Measurements from ENCODE around the gene GLI3. TPM values are rescaled to one million over a fixed set of nuclear protein-coding genes. Genes with fewer than 3 reads are reported as not detected.
A peak's percentile ranks its signal among the peaks of the same experiment; 100 is the strongest.

The GLI3 gene
- total and polyA plus RNA-seq, 12 donors: 1.1 to 18.0 (median 4.6) TPM

- no peak for TF ChIP-seq CTCF (IDR thresholded peaks at IDR 0.05)
- no peak for TF ChIP-seq POLR2A (IDR thresholded peaks at IDR 0.05)
- Histone ChIP-seq H3K9me3 (replicated peaks in 1 of 3) (no peaks in the 10 kb centered on the region), H3K27ac (no peak overlapping the region), H3K27me3 (no peaks in the 10 kb centered on the region), H3K36me3 (replicated peaks in 1 of 2) (no peaks in the 10 kb centered on the region), H3K4me1 (replicated peaks in 1 of 2) (no peaks in the 10 kb centered on the region), H3K4me3 (no peak overlapping the region)
- DNase-seq: no peak
- WGBS, 4 donors: 93 to 95% (median 94%) methylated on average over 12 of the region's 12 CpGs
- intact Hi-C loops (cut with DNase I): no loop called here
Observed at GRCh38 chr7:41981046-41982040, 255.7 kb downstream of the GLI3 start.

GRCh38 chr7:41979834-41980307, 257.1 kb downstream of the GLI3 start:
- H3K4me1 ChIP-seq (replicated peaks in 1 of 2): no peaks in the 10 kb centered on the region
- H3K36me3 ChIP-seq (replicated peaks in 1 of 2): no peaks in the 10 kb centered on the region
- no peak for TF ChIP-seq POLR2A (IDR thresholded peaks at IDR 0.05)
- TF ChIP-seq CTCF (IDR thresholded peaks at IDR 0.05): peak; percentile 53 to 78 (median 69)
- no peak overlapping the region for H3K27ac ChIP-seq
- intact Hi-C loops (cut with DNase I): loop anchor here in 1 of 2 donors (5.0 to 10.0 kb wide), 2 partner anchors 38 to 855 kb away; no protein-coding TSS in a partner anchor
- WGBS, 4 donors: 16 to 27% (median 24%) methylated on average over 6 of the region's 6 CpGs
- H3K4me3 ChIP-seq: no peak overlapping the region
- DNase-seq: peak in 3 of 7 donors; percentile 33 to 52 (median 40)
- H3K9me3 ChIP-seq (replicated peaks in 1 of 3): no peaks in the 10 kb centered on the region
- no peaks in the 10 kb centered on the region for H3K27me3 ChIP-seq

- Histone ChIP-seq H3K27ac (no peak overlapping the region), H3K9me3 (replicated peaks in 1 of 3) (no peaks in the 10 kb centered on the region), H3K4me3 (no peak overlapping the region), H3K27me3 (no peaks in the 10 kb centered on the region), H3K36me3 (replicated peaks in 1 of 2) (no peaks in the 10 kb centered on the region), H3K4me1 (replicated peaks in 1 of 2) (no peaks in the 10 kb centered on the region)
- intact Hi-C loops (cut with DNase I): loop anchor here in 1 of 2 donors (5.0 to 10.0 kb wide), 2 partner anchors 37 to 856 kb away; no protein-coding TSS in a partner anchor
- TF ChIP-seq CTCF (IDR thresholded peaks at IDR 0.05): no peak
- no peak for TF ChIP-seq POLR2A (IDR thresholded peaks at IDR 0.05)
- DNase-seq: no peak
- 86 to 94% (median 92%) methylated on average over 4 of the region's 4 CpGs for WGBS, 4 donors
Observed at GRCh38 chr7:41978858-41979257, 258.2 kb downstream of the GLI3 start.

GRCh38 chr7:41977661-41978060, 259.3 kb downstream of the GLI3 start:
- Histone ChIP-seq H3K4me1 (replicated peaks in 1 of 2) (no peaks in the 10 kb centered on the region), H3K9me3 (replicated peaks in 1 of 3) (no peaks in the 10 kb centered on the region), H3K36me3 (replicated peaks in 1 of 2) (no peaks in the 10 kb centered on the region), H3K4me3 (no peak overlapping the region), H3K27ac (no peak overlapping the region), H3K27me3 (no peaks in the 10 kb centered on the region)
- TF ChIP-seq POLR2A (IDR thresholded peaks at IDR 0.05) (no peak), CTCF (IDR thresholded peaks at IDR 0.05) (no peak)
- WGBS, 4 donors: 82 to 92% (median 87%) methylated on average over 3 of the region's 3 CpGs
- intact Hi-C loops (cut with DNase I): loop anchor here in 1 of 2 donors (5.0 to 10.0 kb wide), 2 partner anchors 35 to 857 kb away; no protein-coding TSS in a partner anchor
- no peak for DNase-seq

Data from adrenal gland (tissue), 12 donors.